Activated CD8-positive, alpha-beta memory T cell treated with anti-CD3 and anti-CD28 coated beads, Interleukin-2, amount 50 U/mL, for 1 hour (primary cell): ENCODE results near the gene LPAR3.

Source experiments
- DNase-seq: peaks from one replicate; pipeline ENCODE4 v3.0.0-alpha.2; 2020; ENCODE audit errors: extremely low read depth

LPAR3 gene

DNA sequence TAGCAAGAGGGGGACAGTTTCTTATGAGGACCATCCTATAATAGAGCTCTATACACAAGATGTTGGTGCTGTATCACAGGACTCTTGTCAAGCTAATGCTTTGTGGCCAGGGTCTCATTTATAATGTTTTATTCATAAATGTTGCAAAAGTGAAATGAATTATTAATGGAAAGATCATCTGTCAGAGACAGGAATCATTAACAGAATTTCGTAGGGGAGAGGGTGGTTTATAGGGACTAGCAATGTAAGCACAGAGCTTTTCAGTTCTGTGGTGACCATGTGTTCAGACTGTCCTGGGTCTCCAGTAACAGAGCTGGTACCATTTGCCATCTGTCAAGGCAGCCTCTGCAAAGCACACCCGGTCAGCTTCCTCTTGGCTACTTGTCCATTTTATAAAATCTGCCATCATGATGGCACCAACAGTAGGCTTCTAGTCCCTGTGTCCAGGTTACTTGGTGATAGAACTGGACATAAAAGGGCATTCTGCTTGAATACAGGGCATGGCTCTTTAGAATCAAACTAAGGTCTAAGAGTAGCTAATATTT is 36.2 kb downstream of the LPAR3 start:
- no peak for DNase-seq

DNA sequence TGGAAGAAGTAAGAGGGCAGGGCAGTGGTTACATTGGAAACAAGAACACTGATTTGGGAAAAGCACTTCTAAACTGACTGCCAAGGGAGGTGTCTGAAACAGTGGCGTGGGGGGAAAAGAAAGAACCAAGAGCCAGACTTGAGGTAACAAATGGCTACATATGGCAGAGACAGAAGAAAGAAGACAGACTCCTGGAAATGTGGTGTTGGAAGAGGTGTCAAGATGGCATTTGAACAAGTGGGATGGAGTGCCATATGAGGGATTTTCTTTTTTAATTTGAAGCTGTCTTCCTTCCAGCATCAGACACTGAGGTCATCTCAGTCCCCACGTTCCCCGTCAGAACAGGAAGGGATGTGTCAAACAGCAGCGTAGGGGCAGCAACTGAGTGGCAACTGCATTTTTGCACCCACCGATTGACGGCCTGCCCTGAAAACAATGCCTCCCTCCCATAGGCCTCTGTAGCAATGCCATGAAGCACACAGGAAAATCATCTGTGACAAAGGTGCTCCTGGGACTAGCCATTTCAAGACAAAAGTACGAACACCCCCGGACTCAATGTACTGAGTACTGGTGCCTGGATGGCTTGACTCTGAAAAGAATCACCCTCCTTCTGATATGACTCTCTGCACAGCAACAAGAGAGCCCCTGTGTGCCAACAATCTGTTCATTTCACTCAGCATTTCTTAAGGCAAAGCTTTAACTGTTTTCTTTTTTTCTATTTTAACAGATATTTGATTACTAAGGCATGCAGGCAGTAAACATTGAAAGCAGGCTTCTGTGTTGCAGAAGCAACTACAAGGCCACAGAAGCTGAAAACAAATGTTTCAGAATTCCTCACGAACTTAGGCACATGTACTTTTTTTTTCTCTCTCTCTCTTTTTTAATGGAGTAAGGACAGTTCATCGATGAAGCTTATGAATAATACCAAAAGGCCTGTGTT is 37.0 kb downstream of the LPAR3 start:
- DNase-seq, result no peak

DNA sequence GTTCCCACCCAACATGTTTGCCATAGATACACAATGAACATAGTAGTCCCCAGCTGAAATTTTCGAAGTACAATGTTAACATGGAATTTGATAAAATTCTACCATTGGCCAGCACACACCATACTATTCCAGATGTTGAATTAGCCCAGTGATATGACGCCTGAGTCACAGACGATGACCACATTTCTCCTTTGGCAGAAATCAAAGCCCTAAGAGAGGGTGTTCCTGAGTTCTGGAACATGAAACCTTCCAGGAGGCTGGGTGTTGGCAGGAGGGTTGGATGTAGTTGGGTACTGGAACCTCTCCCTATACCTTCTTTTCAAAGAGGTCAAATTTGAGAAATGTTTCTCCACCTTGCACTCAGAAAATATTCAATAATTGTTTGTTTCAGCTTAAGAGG is 37.8 kb downstream of the LPAR3 start:
- DNase-seq, result no peak

DNA sequence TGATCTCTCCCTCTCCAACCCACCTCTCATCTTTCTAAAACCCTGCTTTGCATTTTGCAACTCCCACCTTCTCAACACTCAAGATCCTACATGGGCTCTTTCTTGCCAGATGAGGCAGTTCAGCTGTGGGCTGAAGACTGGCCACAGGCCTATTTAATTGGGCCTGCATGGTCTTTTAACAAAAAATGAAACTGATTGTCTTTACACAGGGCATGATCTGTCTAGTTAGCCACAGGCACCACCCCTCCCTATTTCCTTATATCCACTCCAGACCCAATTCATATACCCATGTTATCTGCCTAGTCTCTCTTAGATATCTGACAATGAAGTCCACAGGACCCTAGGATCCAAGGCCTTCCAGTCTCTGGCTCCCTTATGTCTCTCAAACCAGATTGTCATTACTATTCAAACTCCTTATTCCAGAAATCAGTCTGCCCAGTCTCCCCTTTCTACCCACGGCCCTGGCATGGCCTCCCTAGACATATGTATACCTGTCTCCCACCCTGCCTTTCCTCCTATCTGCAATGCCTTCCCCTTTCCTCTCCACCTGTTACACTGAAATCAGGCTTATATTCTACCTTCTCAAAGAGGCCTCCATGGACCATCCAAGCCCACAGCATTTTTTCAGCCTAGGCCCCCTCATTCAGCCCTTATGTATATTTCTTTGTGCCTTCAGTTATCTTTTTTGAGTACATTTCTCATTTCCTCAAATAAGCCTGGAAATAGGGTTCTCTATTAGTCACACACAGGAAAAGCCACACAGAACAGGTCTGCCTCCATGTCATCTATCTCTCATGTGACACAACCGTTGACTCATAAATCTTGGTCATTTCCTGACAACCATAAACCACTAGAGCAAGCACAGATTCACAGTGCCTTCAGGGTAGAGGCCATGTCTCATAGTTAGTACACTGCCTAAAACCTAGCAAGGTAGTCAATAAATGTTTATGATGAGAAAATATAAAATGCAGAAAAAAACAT is 39.0 kb downstream of the LPAR3 start:
- peak; percentile 26 for DNase-seq

DNA sequence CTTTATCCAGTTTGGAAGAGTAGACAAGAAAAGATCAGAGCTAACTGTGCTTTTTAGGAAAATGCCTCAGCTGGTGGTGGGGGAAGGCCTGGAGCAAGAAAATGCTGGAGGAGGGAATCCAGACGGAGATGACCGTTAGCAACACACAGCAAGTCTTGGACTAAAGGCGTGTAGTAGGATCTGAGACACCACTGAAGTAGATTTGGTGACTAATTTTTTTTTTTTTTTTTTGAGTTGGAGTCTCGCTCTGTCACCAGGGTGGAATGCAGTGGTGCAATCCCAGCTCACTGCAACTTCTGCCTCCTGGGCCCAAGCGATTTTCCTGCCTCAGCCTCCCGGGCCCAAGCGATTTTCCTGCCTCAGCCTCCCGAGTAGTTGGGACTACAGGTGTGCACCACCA is 41.2 kb downstream of the LPAR3 start:
- DNase-seq, result no peak

DNA sequence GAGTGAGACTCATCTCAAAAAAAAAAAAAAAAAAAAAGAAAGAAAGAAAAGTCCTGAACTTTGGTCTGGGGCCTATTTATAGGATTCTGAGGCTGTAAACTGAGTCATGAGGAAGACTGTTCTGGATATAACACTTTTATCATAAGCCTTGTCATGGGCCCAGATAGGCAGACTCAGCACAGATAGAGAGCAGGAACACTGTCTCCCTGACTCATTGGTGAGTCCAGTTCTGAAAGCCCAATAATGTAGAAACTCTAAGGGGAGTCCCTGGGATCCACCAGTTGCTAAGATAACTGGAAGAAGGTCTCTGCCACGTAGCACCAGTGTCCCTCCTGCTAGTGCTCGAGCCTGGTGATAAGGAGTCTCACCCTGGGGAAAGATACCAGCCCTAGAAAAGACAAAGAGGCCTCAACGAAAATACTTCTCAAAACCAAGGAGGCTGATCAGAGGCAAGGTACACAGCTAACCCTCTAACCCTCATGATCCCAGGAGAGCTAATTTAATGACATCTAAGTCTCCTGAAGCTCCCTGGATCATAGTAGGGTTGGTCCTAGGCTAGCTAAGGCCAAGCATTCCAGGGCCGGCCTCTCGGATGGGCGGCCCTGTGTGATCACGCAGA is 43.5 kb downstream of the LPAR3 start:
- no peak for DNase-seq

DNA sequence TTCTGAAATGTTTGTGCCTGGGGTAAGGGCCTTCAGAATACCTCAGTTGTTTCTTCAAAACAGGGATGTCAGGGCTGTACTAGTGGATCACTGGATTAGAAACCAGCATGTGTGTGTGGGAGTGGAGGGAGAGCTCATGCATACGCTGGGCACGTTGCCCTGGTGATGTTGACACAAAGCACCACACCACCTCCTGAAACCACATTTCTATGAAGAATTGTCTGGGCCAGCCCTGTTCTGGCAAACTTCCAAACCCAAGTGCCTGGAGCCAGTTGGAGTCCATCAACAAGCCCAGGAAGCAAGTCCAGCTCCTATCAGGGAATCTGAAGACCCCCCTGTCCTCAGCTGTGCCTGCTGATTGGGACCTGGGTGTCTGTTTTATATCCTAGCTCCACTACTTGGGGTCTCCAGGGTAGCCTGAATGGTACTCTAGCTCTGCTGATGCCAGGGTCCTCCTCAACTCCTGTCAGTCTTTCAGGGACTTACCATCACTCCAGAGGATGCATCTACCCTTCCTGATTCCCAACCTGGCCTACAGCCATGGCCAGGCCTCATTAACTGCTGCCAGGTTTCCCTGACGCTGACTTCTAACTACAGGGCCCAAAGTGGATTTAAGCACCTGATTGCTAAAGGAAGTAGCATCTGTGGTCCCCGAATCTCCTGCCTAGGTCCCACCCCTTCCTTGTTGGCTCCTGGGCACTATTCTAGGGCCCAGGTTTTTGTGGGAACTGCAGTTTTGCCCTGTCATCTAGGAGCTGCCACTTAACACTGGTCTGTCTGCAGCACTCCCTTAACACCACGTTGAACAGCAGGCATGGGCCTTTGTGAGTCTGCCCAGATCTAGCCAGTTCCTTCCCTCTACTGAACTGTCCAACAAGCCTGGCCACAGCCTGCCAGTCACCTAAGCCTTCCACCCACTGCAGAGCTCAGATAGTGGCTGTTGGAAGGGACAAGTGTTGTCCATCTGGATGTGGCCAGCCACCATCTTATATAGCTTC is 45.5 kb downstream of the LPAR3 start:
- DNase-seq, result no peak

DNA sequence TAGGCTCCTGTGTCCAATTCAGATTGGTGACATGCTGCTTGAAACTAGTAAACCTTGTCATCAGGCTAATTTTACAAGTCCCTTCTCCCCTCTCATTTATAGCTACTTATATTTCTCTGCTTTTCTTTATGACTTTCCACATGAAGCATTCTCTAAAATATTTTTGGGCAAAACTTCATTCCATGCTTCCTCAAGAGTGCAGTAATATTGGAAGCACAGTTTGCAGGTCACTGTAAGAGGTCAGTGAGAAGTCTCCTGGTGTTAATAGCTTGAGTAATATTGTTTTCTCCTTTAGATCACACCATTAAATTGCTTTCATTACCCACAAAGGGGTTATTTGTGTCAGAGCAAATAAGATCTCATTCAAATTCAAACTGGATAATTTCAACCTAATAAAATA is 46.6 kb downstream of the LPAR3 start:
- DNase-seq, result no peak

DNA sequence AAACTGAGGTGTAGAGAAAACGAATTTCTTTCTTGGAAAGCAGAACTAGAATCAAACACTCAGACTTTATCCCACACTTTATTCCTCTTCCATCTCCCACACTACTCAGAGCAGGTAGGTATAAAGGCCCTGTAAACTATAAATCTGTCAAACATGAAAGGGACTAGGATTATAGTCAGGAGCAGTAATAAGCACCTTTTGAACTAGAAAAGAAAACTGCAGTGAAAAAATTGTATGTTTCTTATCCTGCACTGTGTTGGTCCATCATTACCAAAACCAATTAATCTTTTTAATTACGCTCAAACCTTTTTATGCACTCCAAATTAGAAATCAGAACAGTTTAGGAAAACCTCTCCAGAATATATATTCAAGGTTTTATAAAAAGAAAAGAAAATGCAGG is 47.6 kb downstream of the LPAR3 start:
- DNase-seq, result no peak

DNA sequence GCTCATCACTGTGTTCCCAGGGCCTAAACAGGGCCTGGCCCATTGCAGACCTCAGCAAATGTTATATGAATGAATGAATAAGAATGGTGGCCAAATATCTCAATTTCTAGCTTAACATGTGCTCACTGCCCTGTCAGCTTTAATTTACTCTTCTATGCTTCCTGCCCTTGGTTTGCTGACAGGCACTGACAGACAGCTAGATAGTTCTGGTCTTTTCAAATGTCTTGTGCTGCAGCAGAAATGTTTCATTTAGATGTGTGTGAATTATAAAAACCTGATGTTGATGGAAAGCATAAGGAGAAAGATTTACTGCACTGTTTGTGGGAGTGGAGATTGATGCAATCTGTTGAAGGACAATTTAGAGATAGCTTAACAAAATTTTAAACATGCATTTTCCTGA is 48.9 kb downstream of the LPAR3 start:
- no peak for DNase-seq

DNA sequence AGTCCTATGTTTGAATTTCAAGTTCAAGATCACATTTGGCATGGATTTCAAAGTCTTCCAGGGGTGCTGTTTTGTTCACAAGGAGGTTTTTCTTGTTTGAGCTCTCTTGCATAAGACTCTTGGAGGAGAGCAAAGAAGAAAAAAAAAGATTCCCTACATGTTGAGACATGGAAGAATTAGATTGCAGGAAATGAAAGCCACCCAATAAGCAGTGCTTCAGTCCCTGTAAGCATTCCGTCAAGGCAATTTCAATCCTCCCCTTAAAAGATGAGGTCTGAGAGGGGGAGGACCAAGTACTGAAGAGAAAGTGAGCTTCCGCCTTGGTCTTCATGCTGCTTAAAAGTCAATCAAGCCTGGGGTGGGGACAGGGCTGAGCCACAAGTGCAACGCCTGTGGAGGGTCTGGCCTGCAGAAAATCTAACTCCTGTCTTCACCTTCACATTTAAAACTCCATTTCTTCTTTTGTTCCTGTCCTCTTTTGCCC is 50.2 kb downstream of the LPAR3 start:
- DNase-seq, result no peak

DNA sequence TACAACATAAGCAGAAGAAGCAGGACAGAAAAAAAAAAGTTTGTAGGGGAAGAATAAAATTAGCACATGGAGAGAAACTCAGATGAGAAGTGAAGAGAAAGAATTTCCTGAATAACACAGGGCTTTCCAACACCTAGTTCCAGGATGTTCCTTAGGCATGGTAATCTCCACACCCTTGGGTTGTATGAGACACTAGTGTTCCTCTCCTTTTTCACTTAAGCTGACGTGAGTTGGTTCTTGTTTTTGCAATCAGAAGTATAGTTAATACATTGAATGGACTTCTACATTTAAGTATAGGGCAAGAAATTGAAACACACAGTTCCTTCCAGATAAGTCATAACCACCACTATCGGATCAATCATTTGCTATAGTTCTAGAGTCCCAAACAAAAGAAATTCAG is 51.0 kb downstream of the LPAR3 start:
- DNase-seq, result no peak

DNA sequence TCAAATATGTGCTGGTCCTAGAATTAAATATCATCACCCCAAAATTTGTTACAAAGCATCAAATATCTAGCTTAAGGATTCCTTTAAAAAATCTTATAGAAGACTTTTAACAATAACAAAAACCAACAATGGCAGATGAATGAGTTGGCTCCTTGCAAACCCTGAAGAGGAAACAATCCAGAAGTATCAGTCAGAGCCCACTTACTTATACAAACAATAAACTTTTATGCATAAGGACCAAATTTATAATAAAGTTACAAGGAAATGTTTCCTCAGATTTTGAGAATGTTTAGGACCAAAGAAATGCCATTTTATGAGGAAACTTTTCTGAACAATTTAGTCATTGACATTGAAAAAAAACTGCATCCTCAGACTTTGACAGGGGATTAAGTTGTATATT is 52.7 kb downstream of the LPAR3 start:
- no peak for DNase-seq

DNA sequence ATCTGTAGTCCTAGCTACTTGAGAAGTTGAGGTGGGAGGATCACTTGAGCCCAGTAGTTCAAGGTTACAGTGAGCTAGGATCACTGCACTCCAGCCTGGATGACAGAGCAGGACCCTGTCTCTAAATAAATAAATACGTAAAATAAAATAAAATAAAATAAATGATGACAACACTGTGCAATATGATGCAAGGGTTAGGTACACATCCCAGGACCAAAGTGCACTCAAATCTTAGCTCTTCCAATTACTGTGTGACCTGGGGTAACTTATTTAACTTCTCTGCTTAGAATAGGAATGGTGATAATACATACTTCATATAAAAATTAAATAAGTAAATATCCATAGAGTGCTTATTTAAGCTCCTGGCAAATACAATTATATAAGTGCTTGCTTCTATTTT is 53.5 kb downstream of the LPAR3 start:
- no peak for DNase-seq

DNA sequence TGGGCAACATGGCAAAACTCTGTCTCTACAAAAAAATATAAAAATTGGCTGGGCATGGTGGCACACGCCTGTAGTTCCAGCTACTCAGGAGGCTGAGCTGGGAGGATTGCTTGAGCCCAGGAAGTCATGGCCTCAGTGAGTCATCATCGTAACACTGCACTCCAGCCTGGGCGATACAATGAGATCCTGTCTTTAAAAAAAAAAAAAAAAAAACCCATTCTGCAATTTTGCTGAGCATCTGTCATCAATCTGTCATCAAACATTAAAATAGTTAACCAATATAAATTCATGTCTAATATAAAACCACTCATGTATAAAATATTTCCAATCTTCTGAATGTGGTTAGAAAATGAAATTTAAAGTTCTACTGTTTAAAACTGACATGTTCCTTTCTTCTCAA is 56.9 kb downstream of the LPAR3 start:
- no peak for DNase-seq

DNA sequence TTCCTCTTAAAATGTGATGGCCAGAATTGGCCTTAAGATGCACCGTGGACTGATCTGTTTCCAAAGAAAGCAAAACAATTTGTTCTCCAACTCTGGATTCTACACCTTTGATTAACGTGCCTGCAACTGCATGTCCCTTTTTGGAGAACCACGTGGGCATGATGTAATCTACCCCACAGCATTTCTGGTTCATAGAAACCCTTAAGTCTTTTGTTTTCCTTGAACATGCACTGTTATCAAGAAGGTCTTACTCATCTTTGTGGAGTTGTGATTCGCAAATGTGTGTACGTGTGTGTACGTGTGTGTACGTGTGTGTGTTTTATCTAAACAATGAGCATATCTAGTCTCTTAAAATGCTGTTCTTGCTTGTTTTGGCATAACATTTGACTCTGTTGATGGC is 57.8 kb downstream of the LPAR3 start:
- DNase-seq, result no peak

DNA sequence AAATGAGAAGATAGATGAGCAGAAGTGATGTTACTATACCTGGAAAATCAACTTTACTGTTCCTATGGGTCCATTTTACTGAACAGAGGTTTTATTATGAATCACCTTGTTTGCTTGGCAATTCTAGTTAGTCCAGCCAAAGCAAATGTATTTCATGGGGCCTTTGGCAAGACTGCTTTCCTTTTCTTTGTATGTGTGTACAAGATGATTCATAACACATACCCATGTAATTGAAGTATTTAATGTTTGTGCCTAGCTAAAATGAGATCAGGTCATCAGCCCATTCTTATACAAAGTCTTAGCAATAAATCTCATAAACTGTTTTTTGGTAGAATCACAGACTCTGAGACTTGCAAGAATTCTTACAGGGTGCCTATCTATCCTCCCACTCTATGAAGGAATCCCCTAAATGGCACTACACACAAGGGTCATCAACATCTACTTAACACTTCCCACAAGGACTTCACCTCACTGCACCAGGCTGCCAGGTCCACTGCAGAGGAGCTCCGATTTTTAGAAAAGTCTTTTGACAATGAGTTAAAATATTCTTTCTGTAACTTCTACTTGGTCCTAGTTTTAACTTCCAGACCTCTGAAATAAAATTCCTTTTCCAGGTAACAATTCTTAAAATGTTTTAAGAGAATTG is 58.5 kb downstream of the LPAR3 start:
- no peak for DNase-seq

DNA sequence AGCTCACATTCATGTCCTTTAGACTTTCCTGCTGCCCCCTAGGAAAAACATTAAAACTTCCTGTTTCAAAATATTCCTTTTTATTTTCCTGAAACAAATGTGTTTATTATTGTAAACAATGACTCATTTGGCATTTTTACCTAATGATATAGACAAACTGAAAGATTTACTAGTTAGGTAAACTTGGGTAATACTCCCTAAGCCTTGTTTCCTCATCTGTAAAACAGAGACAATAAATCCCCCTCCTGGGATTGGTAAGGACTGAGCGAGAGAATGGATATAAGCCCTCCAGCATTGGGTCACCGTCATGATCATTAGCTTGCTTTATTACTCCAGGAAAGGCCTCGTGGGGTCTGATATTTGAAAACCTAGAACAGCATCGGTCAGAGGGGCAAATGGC is 59.8 kb downstream of the LPAR3 start:
- DNase-seq, result no peak

DNA sequence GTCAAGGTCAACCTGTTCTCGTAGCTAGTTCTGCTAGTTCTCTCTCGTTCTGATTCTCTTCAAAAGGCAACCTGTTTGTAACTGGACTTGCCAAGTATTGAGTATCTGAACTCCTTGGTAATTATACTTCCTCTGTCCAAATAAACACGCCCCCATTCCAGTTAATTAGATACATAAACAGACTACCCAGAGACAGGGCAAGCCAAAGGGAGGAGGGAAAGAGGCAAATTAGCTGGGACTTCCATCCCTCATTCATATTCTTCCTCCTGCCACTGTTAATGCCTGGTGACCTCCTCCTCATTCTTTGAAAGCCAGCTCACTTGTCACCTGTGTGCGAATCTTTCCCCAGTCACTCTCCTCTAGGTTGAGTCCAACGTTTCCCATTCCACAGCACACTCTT is 62.9 kb downstream of the LPAR3 start:
- no peak for DNase-seq

DNA sequence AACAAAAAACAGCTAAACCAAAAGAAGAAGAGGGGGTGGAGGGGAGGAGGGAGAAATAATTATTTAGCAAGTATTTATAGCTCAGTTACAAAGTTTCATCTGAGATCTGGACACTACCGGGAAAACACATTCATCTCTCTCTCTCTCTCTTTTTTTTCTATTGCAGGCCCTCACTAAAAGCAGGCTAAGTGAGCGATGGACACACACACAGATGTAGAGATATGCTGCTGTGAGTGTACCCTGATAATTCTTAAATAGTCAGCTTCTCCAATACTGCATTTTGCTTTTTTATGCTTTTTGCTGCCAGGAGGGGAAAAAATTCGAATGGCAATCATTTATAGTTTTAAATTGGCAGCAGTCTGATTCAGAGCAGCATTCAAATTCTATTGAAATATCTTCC is 65.0 kb downstream of the LPAR3 start:
- DNase-seq, result no peak
